Testis (tissue), 3 donors: Measurements from ENCODE around the gene PANX1. TPM values are rescaled to one million over a fixed set of nuclear protein-coding genes. Genes with fewer than 3 reads are reported as not detected.

ENCODE experiments used
- DNase-seq: peaks from one replicate; pipeline ENCODE4 v3.0.0-alpha.2; 2019
- H3K27ac ChIP-seq, 2 donors: fragments of 200-600 bp; sonication (generic); one replicate each; pipeline ENCODE4 v1.5.1; 2019
- H3K27me3 ChIP-seq: fragments of 200-600 bp; sonication (generic); one replicate; pipeline ENCODE4 v1.5.1; 2019
- H3K36me3 ChIP-seq: fragments of 200-600 bp; sonication (generic); one replicate; pipeline ENCODE4 v1.5.1; 2017; ENCODE audit warnings: low read depth; ENCODE audit errors: missing control alignments
- H3K4me1 ChIP-seq: fragments of 200-600 bp; sonication (generic); one replicate; pipeline ENCODE4 v1.5.1; 2019
- H3K4me3 ChIP-seq, 2 donors: fragments of 200-600 bp; sonication (generic); one replicate each; pipeline ENCODE4 v1.5.1; 2017 to 2019
- H3K9me3 ChIP-seq: fragments of 200-600 bp; sonication (generic); one replicate; pipeline ENCODE4 v1.5.1; 2017
- CTCF ChIP-seq, 3 experiments: fragments of 450-650 bp in 2 of 3; fragments of 200-600 bp in 1 of 3; sonication (generic) in 1 of 3; IDR thresholded peaks; one replicate each; pipeline ENCODE4 v1.5.1; 2016 to 2019; ENCODE audit warnings: antibody characterized with exemption in 3 of 3, mild to moderate bottlenecking in 2 of 3, moderate library complexity in 1 of 3
- POLR2A ChIP-seq: fragments of 450-650 bp; IDR thresholded peaks from one replicate; pipeline ENCODE4 v1.6.1; 2017; ENCODE audit warnings: antibody characterized with exemption, mild to moderate bottlenecking, moderate library complexity
- WGBS, 2 donors: methylation state at CpG; one replicate each; pipeline ENCODE4 v1.1.5; 2018; 5-methylcytosine and 5-hydroxymethylcytosine counted together
- intact Hi-C: fragments of 100-400 bp; cut with DNase I; formaldehyde crosslinking; loops from one replicate; pipeline ENCODE4 v1.15.1; 2023; ENCODE audit warnings: low total_unique reads
- polyA plus RNA-seq: library from polyadenylated mRNA; stranded (reverse); fragments of 350-450 nt; fragmentation: Illumina TruSeq; extraction: RNeasy Lipid Tissue Mini Kit (QIAGEN cat#74804); gene quantifications from one replicate; pipeline ENCODE4 v1.2.3, GENCODE V29; 2014; ENCODE audit warnings: low read depth, low replicate concordance; ENCODE audit not compliant: insufficient read depth
- total RNA-seq, 2 donors: library from RNA; depleted of rRNA; stranded (reverse); fragments of >200 nt; gene quantifications; one replicate each; pipeline ENCODE4 v1.2.3, GENCODE V29; 2016

PANX1 gene
- total and polyA plus RNA-seq, 3 donors from 2014 or later, result 22.2 to 55.3 (median 42.0) TPM

GRCh38 chr11:94140154-94140655, 11.6 kb downstream of the PANX1 start:
- H3K9me3 ChIP-seq, result no peaks in the 10 kb centered on the region
- no peak overlapping the region for H3K4me3 ChIP-seq
- H3K36me3 ChIP-seq, result no peaks in the 10 kb centered on the region
- intact Hi-C loops, result no loop called here
- no peak overlapping the region for H3K27ac ChIP-seq
- no peak for DNase-seq
- peaks cover 26% of the 10 kb centered on the region for H3K4me1 ChIP-seq
- no peak for TF ChIP-seq POLR2A
- no peak for TF ChIP-seq CTCF (IDR thresholded peaks at IDR 0.05)
- WGBS, 2 donors, result 88 to 93% methylated on average over 2 of the region's 2 CpGs
- no peaks in the 10 kb centered on the region for H3K27me3 ChIP-seq

GRCh38 chr11:94141511-94142307, 13.1 kb downstream of the PANX1 start:
- Histone ChIP-seq H3K4me1 (peaks cover 28% of the 10 kb centered on the region), H3K27me3 (no peaks in the 10 kb centered on the region), H3K9me3 (no peaks in the 10 kb centered on the region), H3K36me3 (no peaks in the 10 kb centered on the region), H3K27ac (peak overlapping the region; percentile 45 to 74), H3K4me3 (no peak overlapping the region)
- no peak for DNase-seq
- 90 to 92% methylated on average over 10 to 12 of the region's 12 CpGs for WGBS, 2 donors
- intact Hi-C loops, result no loop called here
- TF ChIP-seq POLR2A (no peak), CTCF (IDR thresholded peaks at IDR 0.05) (no peak)

GRCh38 chr11:94142308-94143281, 14.0 kb downstream of the PANX1 start:
- no peak for DNase-seq
- H3K36me3 ChIP-seq, result no peaks in the 10 kb centered on the region
- no peak overlapping the region for H3K4me3 ChIP-seq
- peaks cover 28% of the 10 kb centered on the region for H3K4me1 ChIP-seq
- 78 to 83% methylated on average over 7 of the region's 7 CpGs for WGBS, 2 donors
- no peaks in the 10 kb centered on the region for H3K27me3 ChIP-seq
- TF ChIP-seq POLR2A (no peak), CTCF (IDR thresholded peaks at IDR 0.05) (no peak)
- no peaks in the 10 kb centered on the region for H3K9me3 ChIP-seq
- intact Hi-C loops, result no loop called here
- peak overlapping the region; percentile 61 to 74 for H3K27ac ChIP-seq

- Histone ChIP-seq H3K36me3 (no peaks in the 10 kb centered on the region), H3K27ac (peak overlapping the region; percentile 3 to 74), H3K4me1 (peaks cover 32% of the 10 kb centered on the region), H3K9me3 (no peaks in the 10 kb centered on the region), H3K4me3 (no peak overlapping the region), H3K27me3 (no peaks in the 10 kb centered on the region)
- TF ChIP-seq CTCF (IDR thresholded peaks at IDR 0.05), result no peak
- no peak for TF ChIP-seq POLR2A
- DNase-seq, result no peak
- WGBS, 2 donors, result 88 to 92% methylated on average over 3 of the region's 3 CpGs
- intact Hi-C loops, result no loop called here
These were observed 15.6 kb downstream of the PANX1 start for GRCh38 chr11:94144216-94144615.
